K562 (cell line): ENCODE measurements around the gene POLE2. TPM values are rescaled to one million over a fixed set of nuclear protein-coding genes. Genes with fewer than 3 reads are reported as not detected.

Experiments
- CBX8 ChIP-seq: fragments of 200-600 bp; sonication (generic); IDR thresholded peaks from 2 replicates; pipeline ENCODE4 v1.6.1; 2012; ENCODE audit warnings: borderline replicate concordance, mixed run types, low read depth, mild to moderate bottlenecking, moderate library complexity, mixed read lengths, low read length, control low read depth, inconsistent platforms; ENCODE audit not compliant: poor library complexity, severe bottlenecking; ENCODE audit errors: extremely low read depth
- FOXK1 ChIP-seq: sonication (generic); formaldehyde crosslinking; IDR thresholded peaks from 2 replicates; pipeline ENCODE4 v1.8.0; 2022; ENCODE audit warnings: missing genetic modification reagents, mild to moderate bottlenecking, borderline replicate concordance
- GABPA ChIP-seq: fragments of 200-800 bp; sonication (Bioruptor generic); conservative IDR thresholded peaks from 2 replicates; pipeline ENCODE4 v1.6.1; 2016; ENCODE audit warnings: low read depth, missing genetic modification characterization, missing compliant biosample characterization
- MCM7 ChIP-seq, 2 experiments: fragments of 450-650 bp; IDR thresholded peaks; 2 replicates each; pipeline ENCODE4 v1.6.1; 2016 to 2018
- NFE2L1 ChIP-seq: fragments of 450-650 bp; IDR thresholded peaks from 2 replicates; pipeline ENCODE4 v1.6.1; 2016; ENCODE audit warnings: missing genetic modification characterization, low read depth, mild to moderate bottlenecking, missing compliant biosample characterization, moderate library complexity, borderline replicate concordance
- RFX1 ChIP-seq: fragments of 450-650 bp; IDR thresholded peaks from 2 replicates; pipeline ENCODE4 v1.6.1; 2016; ENCODE audit warnings: mild to moderate bottlenecking, moderate library complexity
- SMARCE1 ChIP-seq: fragments of 450-650 bp; IDR thresholded peaks from 2 replicates; pipeline ENCODE4 v1.7.1; 2016; ENCODE audit warnings: mild to moderate bottlenecking
- SNIP1 ChIP-seq: fragments of 450-650 bp; IDR thresholded peaks from 2 replicates; pipeline ENCODE4 v1.7.1; 2017; ENCODE audit warnings: low read depth, mild to moderate bottlenecking
- STAT5B ChIP-seq: fragments of 250-450 bp; sonication (Bioruptor Pico); IDR thresholded peaks from 2 replicates; pipeline ENCODE4 v1.8.0; 2021; ENCODE audit warnings: mild to moderate bottlenecking, inconsistent platforms
- ZNF133 ChIP-seq: fragments of 250-450 bp; sonication (Bioruptor Pico); IDR thresholded peaks from 2 replicates; pipeline ENCODE4 v1.4.0; 2020; ENCODE audit warnings: mild to moderate bottlenecking
- ZNF140 ChIP-seq: fragments of 250-450 bp; sonication (Bioruptor Pico); IDR thresholded peaks from 2 replicates; pipeline ENCODE4 v1.8.0; 2021; ENCODE audit warnings: moderate library complexity, mild to moderate bottlenecking, inconsistent platforms
- ZNF217 ChIP-seq: sonication (generic); formaldehyde crosslinking; IDR thresholded peaks from 2 replicates; pipeline ENCODE4 v1.8.0; 2022; ENCODE audit warnings: mild to moderate bottlenecking, missing genetic modification reagents
- ZNF444 ChIP-seq: fragments of 250-450 bp; sonication (Bioruptor Pico); IDR thresholded peaks from 2 replicates; pipeline ENCODE4 v1.4.0; 2020; ENCODE audit warnings: mild to moderate bottlenecking, moderate library complexity
- polyA plus RNA-seq, 8 experiments: library from polyadenylated mRNA; depleted of rRNA in 4 of 8; stranded (reverse) in 5 of 8; unstranded in 3 of 8; fragments of >200 nt; fragmentation: Nextera tagmentation in 2 of 8; fragmentation: Illumina TruSeq in 1 of 8; extraction: Ambion mirVana in 2 of 8; extraction: Trizol in 1 of 8; gene quantifications; 2 replicates each; pipeline versions ENCODE4 v1.2.1 to v1.2.3, GENCODE V29; 2011 to 2014; ENCODE audit warnings: inconsistent platforms in 1 of 8, missing spikeins in 1 of 8
- total RNA-seq, 7 experiments: library from RNA; depleted of rRNA in 6 of 7; stranded (reverse); fragments of >200 nt in 6 of 7; fragmentation: Illumina TruSeq in 2 of 7; extraction: Trizol in 2 of 7; gene quantifications; 2 replicates each; pipeline versions ENCODE4 v1.2.1 to v1.2.3, GENCODE V29; 2011 to 2021; ENCODE audit warnings: low replicate concordance in 1 of 7
- TF ChIP-seq, protein P1 (sequence below): fragments of 450-650 bp; formaldehyde crosslinking; IDR thresholded peaks from 2 replicates; pipeline ENCODE4 v1.4.0; 2022; ENCODE audit warnings: mild to moderate bottlenecking, moderate library complexity
- TF ChIP-seq, protein P2 (sequence below): fragments of 450-650 bp; formaldehyde crosslinking; IDR thresholded peaks from 2 replicates; pipeline ENCODE4 v1.4.0; 2020; ENCODE audit warnings: mild to moderate bottlenecking, moderate library complexity
- TF ChIP-seq, protein P3 (sequence below): fragments of 450-650 bp; IDR thresholded peaks from 2 replicates; pipeline ENCODE4 v1.6.1; 2018; ENCODE audit warnings: mild to moderate bottlenecking, low read depth; ENCODE audit not compliant: partially characterized antibody
- TF ChIP-seq, protein P4 (sequence below): sonication (generic); formaldehyde crosslinking; IDR thresholded peaks from 2 replicates; pipeline ENCODE4 v1.8.1; 2022; ENCODE audit warnings: missing genetic modification reagents
- TF ChIP-seq, protein P5 (sequence below): fragments of 450-650 bp; formaldehyde crosslinking; IDR thresholded peaks from 2 replicates; pipeline ENCODE4 v1.4.0; 2020; ENCODE audit warnings: mild to moderate bottlenecking, mixed read lengths
- TF ChIP-seq, protein P6 (sequence below): fragments of 250-450 bp; sonication (Bioruptor Pico); IDR thresholded peaks from 2 replicates; pipeline ENCODE4 v1.8.0; 2021; ENCODE audit warnings: mild to moderate bottlenecking, moderate library complexity

POLE2 gene
- total and polyA plus RNA-seq, 9 of the 15 experiments (the other 6 are each of a cell fraction or from before 2014, with no cell fraction given): 30.7 to 78.4 (median 55.4) TPM

DNA sequence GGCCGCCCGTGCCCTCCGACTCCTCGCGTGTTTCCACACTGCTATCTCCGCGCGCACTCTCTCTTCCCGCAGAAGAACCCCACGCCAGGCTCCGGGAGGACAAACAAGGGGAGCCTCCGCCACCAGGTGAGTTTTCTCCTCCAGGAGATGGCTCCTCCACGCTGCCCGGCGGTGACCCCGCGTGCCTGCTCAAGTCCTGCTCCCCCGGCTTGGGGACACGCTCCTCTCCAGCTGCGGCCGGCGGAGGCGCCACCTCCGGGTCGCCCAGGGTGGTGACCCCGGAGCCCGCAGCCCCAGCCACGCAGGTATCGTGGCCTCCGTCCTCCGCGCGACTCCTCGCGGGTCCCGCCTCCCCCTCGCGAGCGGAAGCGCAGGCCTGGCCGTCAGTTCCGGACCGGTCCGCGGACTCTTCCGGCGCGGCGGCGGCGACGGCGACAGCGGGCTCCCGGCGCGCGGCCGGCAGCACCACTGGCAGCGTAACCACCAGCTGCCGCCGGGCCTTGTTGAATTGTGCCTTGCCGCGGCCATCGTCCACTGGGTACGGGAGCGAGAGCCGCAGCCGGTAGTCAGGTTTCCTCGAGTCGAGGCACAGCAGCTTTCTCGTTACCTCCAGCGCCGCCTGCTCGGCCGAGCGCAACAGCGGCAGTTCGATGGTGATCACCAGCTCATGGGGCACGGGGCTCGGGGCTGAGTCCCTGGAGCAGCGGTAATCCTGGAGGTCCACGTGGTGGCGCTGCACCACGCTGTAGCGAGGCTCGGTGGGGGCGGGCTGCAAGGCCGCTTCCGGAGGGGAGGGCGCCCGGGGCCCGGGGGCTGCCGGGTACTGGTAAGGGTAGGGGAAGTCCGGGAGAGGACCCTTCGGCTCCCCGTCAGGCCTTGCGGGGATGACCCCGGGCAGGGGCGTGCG is 54.1 kb downstream of the POLE2 start (continued):
- TF ChIP-seq, protein P1, sequence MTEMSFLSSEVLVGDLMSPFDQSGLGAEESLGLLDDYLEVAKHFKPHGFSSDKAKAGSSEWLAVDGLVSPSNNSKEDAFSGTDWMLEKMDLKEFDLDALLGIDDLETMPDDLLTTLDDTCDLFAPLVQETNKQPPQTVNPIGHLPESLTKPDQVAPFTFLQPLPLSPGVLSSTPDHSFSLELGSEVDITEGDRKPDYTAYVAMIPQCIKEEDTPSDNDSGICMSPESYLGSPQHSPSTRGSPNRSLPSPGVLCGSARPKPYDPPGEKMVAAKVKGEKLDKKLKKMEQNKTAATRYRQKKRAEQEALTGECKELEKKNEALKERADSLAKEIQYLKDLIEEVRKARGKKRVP: no peak
- no peak for TF ChIP-seq ZNF444 (CRISPR knock-in tag)
- no peak; the same call in 1 of the 2 replicates for TF ChIP-seq SMARCE1
- no peak for TF ChIP-seq ZNF140 (CRISPR knock-in tag)
- TF ChIP-seq, protein P2, sequence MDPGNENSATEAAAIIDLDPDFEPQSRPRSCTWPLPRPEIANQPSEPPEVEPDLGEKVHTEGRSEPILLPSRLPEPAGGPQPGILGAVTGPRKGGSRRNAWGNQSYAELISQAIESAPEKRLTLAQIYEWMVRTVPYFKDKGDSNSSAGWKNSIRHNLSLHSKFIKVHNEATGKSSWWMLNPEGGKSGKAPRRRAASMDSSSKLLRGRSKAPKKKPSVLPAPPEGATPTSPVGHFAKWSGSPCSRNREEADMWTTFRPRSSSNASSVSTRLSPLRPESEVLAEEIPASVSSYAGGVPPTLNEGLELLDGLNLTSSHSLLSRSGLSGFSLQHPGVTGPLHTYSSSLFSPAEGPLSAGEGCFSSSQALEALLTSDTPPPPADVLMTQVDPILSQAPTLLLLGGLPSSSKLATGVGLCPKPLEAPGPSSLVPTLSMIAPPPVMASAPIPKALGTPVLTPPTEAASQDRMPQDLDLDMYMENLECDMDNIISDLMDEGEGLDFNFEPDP: no peak
- TF ChIP-seq, protein P3, sequence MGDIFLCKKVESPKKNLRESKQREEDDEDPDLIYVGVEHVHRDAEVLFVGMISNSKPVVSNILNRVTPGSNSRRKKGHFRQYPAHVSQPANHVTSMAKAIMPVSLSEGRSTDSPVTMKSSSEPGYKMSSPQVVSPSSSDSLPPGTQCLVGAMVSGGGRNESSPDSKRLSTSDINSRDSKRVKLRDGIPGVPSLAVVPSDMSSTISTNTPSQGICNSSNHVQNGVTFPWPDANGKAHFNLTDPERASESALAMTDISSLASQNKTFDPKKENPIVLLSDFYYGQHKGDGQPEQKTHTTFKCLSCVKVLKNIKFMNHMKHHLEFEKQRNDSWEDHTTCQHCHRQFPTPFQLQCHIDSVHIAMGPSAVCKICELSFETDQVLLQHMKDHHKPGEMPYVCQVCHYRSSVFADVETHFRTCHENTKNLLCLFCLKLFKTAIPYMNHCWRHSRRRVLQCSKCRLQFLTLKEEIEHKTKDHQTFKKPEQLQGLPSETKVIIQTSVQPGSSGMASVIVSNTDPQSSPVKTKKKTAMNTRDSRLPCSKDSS: no peak
- TF ChIP-seq NFE2L1 (tag): no peak
- TF ChIP-seq STAT5B (CRISPR knock-in tag): no peak
- no peak for TF ChIP-seq SNIP1
- TF ChIP-seq ZNF133 (CRISPR knock-in tag): no peak
- TF ChIP-seq ZNF217 (CRISPR knock-in tag): no peak
- TF ChIP-seq RFX1: no peak
- peak; percentile 92 for TF ChIP-seq GABPA
- TF ChIP-seq FOXK1 (CRISPR knock-in tag): no peak; the same call in 1 of the 2 replicates
- TF ChIP-seq CBX8: no peak
- TF ChIP-seq, protein P4, sequence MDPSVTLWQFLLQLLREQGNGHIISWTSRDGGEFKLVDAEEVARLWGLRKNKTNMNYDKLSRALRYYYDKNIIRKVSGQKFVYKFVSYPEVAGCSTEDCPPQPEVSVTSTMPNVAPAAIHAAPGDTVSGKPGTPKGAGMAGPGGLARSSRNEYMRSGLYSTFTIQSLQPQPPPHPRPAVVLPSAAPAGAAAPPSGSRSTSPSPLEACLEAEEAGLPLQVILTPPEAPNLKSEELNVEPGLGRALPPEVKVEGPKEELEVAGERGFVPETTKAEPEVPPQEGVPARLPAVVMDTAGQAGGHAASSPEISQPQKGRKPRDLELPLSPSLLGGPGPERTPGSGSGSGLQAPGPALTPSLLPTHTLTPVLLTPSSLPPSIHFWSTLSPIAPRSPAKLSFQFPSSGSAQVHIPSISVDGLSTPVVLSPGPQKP (CRISPR knock-in tag): 0 out of 2 replicates have a peak, but pooled peaks have one; percentile 48
- TF ChIP-seq, protein P5, sequence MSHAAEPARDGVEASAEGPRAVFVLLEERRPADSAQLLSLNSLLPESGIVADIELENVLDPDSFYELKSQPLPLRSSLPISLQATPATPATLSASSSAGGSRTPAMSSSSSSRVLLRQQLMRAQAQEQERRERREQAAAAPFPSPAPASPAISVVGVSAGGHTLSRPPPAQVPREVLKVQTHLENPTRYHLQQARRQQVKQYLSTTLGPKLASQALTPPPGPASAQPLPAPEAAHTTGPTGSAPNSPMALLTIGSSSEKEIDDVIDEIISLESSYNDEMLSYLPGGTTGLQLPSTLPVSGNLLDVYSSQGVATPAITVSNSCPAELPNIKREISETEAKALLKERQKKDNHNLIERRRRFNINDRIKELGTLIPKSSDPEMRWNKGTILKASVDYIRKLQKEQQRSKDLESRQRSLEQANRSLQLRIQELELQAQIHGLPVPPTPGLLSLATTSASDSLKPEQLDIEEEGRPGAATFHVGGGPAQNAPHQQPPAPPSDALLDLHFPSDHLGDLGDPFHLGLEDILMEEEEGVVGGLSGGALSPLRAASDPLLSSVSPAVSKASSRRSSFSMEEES (CRISPR knock-in tag): no peak
- TF ChIP-seq MCM7 (IDR thresholded peaks at IDR 0.05): no peak
- TF ChIP-seq, protein P6, sequence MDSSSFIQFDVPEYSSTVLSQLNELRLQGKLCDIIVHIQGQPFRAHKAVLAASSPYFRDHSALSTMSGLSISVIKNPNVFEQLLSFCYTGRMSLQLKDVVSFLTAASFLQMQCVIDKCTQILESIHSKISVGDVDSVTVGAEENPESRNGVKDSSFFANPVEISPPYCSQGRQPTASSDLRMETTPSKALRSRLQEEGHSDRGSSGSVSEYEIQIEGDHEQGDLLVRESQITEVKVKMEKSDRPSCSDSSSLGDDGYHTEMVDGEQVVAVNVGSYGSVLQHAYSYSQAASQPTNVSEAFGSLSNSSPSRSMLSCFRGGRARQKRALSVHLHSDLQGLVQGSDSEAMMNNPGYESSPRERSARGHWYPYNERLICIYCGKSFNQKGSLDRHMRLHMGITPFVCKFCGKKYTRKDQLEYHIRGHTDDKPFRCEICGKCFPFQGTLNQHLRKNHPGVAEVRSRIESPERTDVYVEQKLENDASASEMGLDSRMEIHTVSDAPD (CRISPR knock-in tag): no peak
